Hepatic stellate cell (primary cell): ENCODE results near the gene OR2T2.
"Not testable (repeated sequence)": the region's sequence is repeated elsewhere in the genome, so short reads cannot be mapped to it uniquely, and the experiment has no call there.

Experiments
- DNase-seq: peaks from one replicate; pipeline ENCODE4 v3.0.0; 2011; ENCODE audit warnings: low spot score

The OR2T2 gene

GRCh38 chr1:248450466-248451145, 5.2 kb downstream of the OR2T2 start:
- not testable (repeated sequence) for DNase-seq

- not testable (repeated sequence) for DNase-seq
Observed at GRCh38 chr1:248453619-248454018, 8.2 kb downstream of the OR2T2 start.

- not testable (repeated sequence) for DNase-seq
Observed at GRCh38 chr1:248455045-248455444, 9.6 kb downstream of the OR2T2 start.

- DNase-seq, result not testable (repeated sequence)
Observed at GRCh38 chr1:248456635-248457034, 11.2 kb downstream of the OR2T2 start.

- DNase-seq, result not testable (repeated sequence)
Observed at GRCh38 chr1:248459117-248459516, 13.7 kb downstream of the OR2T2 start.

GRCh38 chr1:248471154-248471553, 25.7 kb downstream of the OR2T2 start:
- no peak for DNase-seq

- DNase-seq, result not testable (repeated sequence)
Observed at GRCh38 chr1:248472111-248472510, 26.7 kb downstream of the OR2T2 start.

GRCh38 chr1:248473051-248473450, 27.6 kb downstream of the OR2T2 start, which contains the start of gene OR2T3:
TSS of gene OR2T3 (plus strand) at chr1:248473351. CDS start at chr1:248473351, 0 bp downstream.
- DNase-seq, result not testable (repeated sequence)

- DNase-seq, result not testable (repeated sequence)
Observed at GRCh38 chr1:248475660-248476059, 30.2 kb downstream of the OR2T2 start.

GRCh38 chr1:248481686-248482579, 36.5 kb downstream of the OR2T2 start:
- not testable (repeated sequence) for DNase-seq

- not testable (repeated sequence) for DNase-seq
Observed at GRCh38 chr1:248488289-248488688, 42.9 kb downstream of the OR2T2 start, which contains the start of gene OR2T5. TSS of gene OR2T5 (plus strand) at chr1:248488589. CDS start at chr1:248488589, 0 bp downstream.

GRCh38 chr1:248496661-248497060, 51.2 kb downstream of the OR2T2 start:
- not testable (repeated sequence) for DNase-seq

- not testable (repeated sequence) for DNase-seq
Observed at GRCh38 chr1:248500305-248501035, 55.0 kb downstream of the OR2T2 start.
